ENCODE data around the gene CHTF8. TPM values are rescaled to one million over a fixed set of nuclear protein-coding genes. Genes with fewer than 3 reads are reported as not detected.
A peak's percentile ranks its signal among the peaks of the same experiment; 100 is the strongest.
"Not testable (repeated sequence)": the region's sequence is repeated elsewhere in the genome, so short reads cannot be mapped to it uniquely, and the experiment has no call there.

Gene CHTF8
- total RNA-seq, 2 donors from 2014 or later: 118 to 133 TPM

- Mint-ChIP-seq H3K4me3 (no peak overlapping the region), H3K27me3 (no peaks in the 10 kb centered on the region), H3K4me1 (ENCODE audit: low read depth in 2 of 2) (no peaks in the 10 kb centered on the region), H3K27ac (no peak overlapping the region), H3K9me3 (no peaks in the 10 kb centered on the region), H3K36me3 (peaks cover 32% of the 10 kb centered on the region)
- ATAC-seq (no peak), DNase-seq (ENCODE audit: low spot score) (no peak)
Measured at GRCh38 chr16:69157196-69157595, 24.8 kb upstream of the CHTF8 start.

GRCh38 chr16:69150146-69150865 is 17.9 kb upstream of the CHTF8 start:
- ATAC-seq: peak; percentile 41 to 69
- Mint-ChIP-seq H3K27me3 (no peaks in the 10 kb centered on the region), H3K4me3 (no peak overlapping the region), H3K27ac (no peak overlapping the region), H3K4me1 (ENCODE audit: low read depth in 2 of 2) (peaks cover 0 to 7% of the 10 kb centered on the region in 2 donors), H3K36me3 (peaks cover 14% of the 10 kb centered on the region), H3K9me3 (no peaks in the 10 kb centered on the region)
- DNase-seq (ENCODE audit: low spot score): peak; percentile 77

DNA sequence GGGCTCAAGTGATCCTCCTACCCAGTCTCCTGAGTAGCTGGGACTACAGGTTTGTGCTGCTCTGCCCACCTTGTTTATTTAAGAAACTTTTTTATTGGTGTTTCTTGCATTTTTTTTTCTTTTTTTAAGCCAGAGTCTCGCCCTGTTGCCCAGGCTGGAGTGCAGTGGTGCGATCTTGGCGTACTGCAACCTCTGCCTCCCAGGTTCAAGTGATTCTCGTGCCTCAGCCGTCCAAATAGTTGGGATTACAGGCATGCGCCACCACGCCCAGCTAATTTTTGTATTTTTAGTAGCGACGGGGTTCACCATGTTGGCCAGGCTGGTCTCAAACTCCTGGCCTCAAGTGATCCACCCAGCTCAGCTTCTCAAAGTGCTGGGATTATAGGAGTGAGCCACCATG is 17.2 kb upstream of the CHTF8 start:
- H3K4me3 Mint-ChIP-seq; DNase-seq (ENCODE audit: low spot score); H3K27ac Mint-ChIP-seq; H3K36me3 Mint-ChIP-seq; H3K9me3 Mint-ChIP-seq; H3K4me1 Mint-ChIP-seq (ENCODE audit: low read depth in 2 of 2); H3K27me3 Mint-ChIP-seq; ATAC-seq: not testable (repeated sequence)

- H3K36me3 Mint-ChIP-seq: peaks cover 36% of the 10 kb centered on the region
- no peaks in the 10 kb centered on the region for H3K27me3 Mint-ChIP-seq
- ATAC-seq: no peak
- H3K4me1 Mint-ChIP-seq (ENCODE audit: low read depth in 2 of 2): peaks cover 5 to 7% of the 10 kb centered on the region in 2 donors
- no peak for DNase-seq (ENCODE audit: low spot score)
- no peak overlapping the region for H3K4me3 Mint-ChIP-seq
- H3K9me3 Mint-ChIP-seq: no peaks in the 10 kb centered on the region
- H3K27ac Mint-ChIP-seq: no peak overlapping the region
Measured at GRCh38 chr16:69145658-69146057, 13.3 kb upstream of the CHTF8 start.

GRCh38 chr16:69143116-69143515 is 10.7 kb upstream of the CHTF8 start:
- Mint-ChIP-seq H3K27ac (no peak overlapping the region), H3K27me3 (no peaks in the 10 kb centered on the region), H3K4me1 (ENCODE audit: low read depth in 2 of 2) (peaks cover 3 to 6% of the 10 kb centered on the region in 2 donors), H3K4me3 (no peak overlapping the region), H3K36me3 (peaks cover 41% of the 10 kb centered on the region), H3K9me3 (no peaks in the 10 kb centered on the region)
- ATAC-seq (no peak), DNase-seq (ENCODE audit: low spot score) (no peak)

DNA sequence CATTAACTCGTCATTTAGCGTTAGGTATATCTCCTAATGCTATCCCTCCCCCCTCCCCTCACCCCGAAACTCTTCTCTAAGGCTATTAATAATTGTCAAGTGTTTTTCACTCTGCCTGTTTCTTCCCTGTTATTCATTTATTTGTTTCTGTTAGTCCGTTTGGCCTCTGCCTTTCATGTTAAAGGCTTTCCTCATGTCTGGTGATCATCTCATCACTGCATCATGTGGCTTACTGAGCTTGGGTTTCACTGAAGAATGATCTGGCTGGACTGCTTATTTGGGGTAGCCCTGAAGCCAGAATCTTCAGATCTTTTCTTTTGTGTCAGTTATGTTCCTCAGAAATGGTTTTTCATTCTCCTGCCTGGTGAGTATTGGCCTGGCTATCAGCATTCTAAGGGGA is 9.5 kb upstream of the CHTF8 start:
- H3K4me1 Mint-ChIP-seq (ENCODE audit: low read depth in 2 of 2): peaks cover 5 to 6% of the 10 kb centered on the region in 2 donors
- no peaks in the 10 kb centered on the region for H3K27me3 Mint-ChIP-seq
- no peak overlapping the region for H3K4me3 Mint-ChIP-seq
- peaks cover 50% of the 10 kb centered on the region for H3K36me3 Mint-ChIP-seq
- H3K9me3 Mint-ChIP-seq: no peaks in the 10 kb centered on the region
- no peak for ATAC-seq
- H3K27ac Mint-ChIP-seq: no peak overlapping the region
- DNase-seq (ENCODE audit: low spot score): no peak

DNA sequence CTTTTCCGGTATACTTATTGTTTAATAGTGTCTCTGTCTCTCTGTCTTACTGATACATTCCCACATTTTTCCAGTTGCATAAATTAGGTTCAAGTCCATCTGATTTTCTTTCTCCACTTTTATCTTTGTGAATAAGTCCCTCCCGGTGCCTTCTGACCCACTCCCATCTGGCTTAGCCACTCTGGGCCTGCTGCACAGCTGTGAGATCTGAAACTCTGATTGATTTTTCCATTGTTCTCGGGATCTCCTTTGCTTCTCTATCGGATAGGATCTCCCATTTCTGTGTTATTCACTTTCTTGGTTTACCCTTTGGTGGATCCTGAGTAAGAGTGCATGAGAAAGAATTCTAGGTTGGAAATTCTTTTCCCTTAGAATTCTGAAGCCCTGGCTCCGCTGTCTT is 8.6 kb upstream of the CHTF8 start:
- ATAC-seq: no peak
- Mint-ChIP-seq H3K4me3 (no peak overlapping the region), H3K27me3 (no peaks in the 10 kb centered on the region), H3K4me1 (ENCODE audit: low read depth in 2 of 2) (peaks cover 2 to 6% of the 10 kb centered on the region in 2 donors), H3K9me3 (no peaks in the 10 kb centered on the region), H3K27ac (no peak overlapping the region), H3K36me3 (peaks cover 50% of the 10 kb centered on the region)
- DNase-seq (ENCODE audit: low spot score): no peak

DNA sequence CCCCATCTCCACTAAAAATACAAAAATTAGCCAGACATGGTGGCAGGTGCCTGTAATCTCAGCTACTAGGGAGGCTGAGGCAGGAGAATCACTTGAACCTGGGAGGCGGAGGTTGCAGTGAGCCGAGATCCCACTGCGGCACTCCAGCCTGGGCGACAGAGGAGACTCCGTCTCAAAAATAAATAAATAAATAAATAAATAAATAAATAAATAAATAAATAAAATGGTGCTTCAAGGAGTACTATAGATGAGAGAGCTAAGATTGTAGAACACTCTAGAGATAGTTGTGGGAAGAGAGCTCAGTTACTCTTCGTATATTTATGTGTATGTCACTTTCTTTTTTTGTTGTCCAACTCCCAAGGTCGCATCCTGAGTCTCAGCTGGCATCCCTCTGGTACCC is 7.1 kb upstream of the CHTF8 start:
- ATAC-seq; H3K9me3 Mint-ChIP-seq; H3K4me3 Mint-ChIP-seq; H3K27me3 Mint-ChIP-seq; H3K27ac Mint-ChIP-seq; DNase-seq (ENCODE audit: low spot score): not testable (repeated sequence)
- Mint-ChIP-seq H3K36me3 (peaks cover 54% of the 10 kb centered on the region), H3K4me1 (ENCODE audit: low read depth in 2 of 2) (peaks cover 5 to 13% of the 10 kb centered on the region in 2 donors)

DNA sequence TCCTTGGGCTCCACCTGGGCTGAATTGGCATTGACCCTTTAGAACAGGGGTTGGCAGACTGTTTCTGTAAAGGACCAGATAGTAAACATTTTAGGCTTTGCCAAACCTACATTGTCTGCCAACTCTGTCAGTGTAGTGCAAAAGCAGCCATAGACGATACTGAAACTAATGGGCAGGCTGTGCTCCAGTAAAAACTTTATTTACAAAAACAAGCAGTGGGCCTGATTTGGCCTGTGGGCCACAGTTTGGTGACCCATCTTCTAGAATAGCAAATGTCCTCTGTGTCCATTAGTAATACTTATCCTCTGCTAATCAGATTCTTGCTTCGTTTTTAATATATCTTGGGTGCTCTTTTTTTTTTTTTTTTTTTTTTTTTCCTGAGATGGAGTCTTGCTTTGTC is 6.2 kb upstream of the CHTF8 start:
- ATAC-seq: no peak
- H3K9me3 Mint-ChIP-seq: no peaks in the 10 kb centered on the region
- no peak overlapping the region for H3K27ac Mint-ChIP-seq
- H3K36me3 Mint-ChIP-seq: peaks cover 59% of the 10 kb centered on the region
- no peak for DNase-seq (ENCODE audit: low spot score)
- peaks cover 12 to 20% of the 10 kb centered on the region in 2 donors for H3K4me1 Mint-ChIP-seq (ENCODE audit: low read depth in 2 of 2)
- no peak overlapping the region for H3K4me3 Mint-ChIP-seq
- H3K27me3 Mint-ChIP-seq: no peaks in the 10 kb centered on the region

DNA sequence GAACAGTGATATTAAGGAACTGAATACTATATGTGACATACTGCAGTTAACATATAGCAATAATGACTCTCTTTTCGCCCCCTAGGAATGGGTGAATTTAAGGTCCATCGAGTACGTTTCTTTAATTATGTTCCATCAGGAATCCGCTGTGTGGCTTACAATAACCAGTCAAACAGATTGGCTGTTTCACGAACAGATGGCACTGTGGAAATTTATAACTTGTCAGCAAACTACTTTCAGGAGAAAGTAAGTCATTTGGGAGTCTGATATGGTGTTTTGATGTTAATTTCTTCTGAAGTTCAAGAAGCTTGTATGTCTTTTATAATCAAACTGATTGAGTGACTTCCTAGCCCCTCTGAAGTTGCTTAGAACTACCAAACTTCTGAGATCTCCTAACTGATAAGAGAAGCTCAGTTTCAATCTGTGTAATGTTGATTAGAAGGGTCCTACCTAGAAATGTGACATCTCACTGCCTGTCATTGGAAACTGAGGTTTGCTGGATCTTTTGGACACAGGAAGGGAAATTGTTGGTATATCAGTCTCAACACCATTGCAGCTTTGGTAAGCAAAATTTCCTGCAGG is 1.1 kb upstream of the CHTF8 start:
- Mint-ChIP-seq H3K36me3 (peaks cover 24% of the 10 kb centered on the region), H3K27me3 (no peaks in the 10 kb centered on the region), H3K9me3 (no peaks in the 10 kb centered on the region), H3K4me3 (peak overlapping the region; percentile 92), H3K27ac (peak overlapping the region; percentile 84 to 85), H3K4me1 (ENCODE audit: low read depth in 2 of 2) (peaks cover 32 to 41% of the 10 kb centered on the region in 2 donors)
- ATAC-seq (no peak), DNase-seq (ENCODE audit: low spot score) (no peak)

GRCh38 chr16:69131839-69132423 is 457 bp downstream of the CHTF8 start:
- Mint-ChIP-seq H3K27ac (peak overlapping the region; percentile 84 to 85), H3K4me1 (ENCODE audit: low read depth in 2 of 2) (peaks cover 32 to 42% of the 10 kb centered on the region in 2 donors), H3K9me3 (no peaks in the 10 kb centered on the region), H3K36me3 (peaks cover 19% of the 10 kb centered on the region), H3K27me3 (no peaks in the 10 kb centered on the region), H3K4me3 (peak overlapping the region; percentile 92)
- DNase-seq (ENCODE audit: low spot score) (peak; percentile 87), ATAC-seq (peak; percentile 77 to 83)

DNA sequence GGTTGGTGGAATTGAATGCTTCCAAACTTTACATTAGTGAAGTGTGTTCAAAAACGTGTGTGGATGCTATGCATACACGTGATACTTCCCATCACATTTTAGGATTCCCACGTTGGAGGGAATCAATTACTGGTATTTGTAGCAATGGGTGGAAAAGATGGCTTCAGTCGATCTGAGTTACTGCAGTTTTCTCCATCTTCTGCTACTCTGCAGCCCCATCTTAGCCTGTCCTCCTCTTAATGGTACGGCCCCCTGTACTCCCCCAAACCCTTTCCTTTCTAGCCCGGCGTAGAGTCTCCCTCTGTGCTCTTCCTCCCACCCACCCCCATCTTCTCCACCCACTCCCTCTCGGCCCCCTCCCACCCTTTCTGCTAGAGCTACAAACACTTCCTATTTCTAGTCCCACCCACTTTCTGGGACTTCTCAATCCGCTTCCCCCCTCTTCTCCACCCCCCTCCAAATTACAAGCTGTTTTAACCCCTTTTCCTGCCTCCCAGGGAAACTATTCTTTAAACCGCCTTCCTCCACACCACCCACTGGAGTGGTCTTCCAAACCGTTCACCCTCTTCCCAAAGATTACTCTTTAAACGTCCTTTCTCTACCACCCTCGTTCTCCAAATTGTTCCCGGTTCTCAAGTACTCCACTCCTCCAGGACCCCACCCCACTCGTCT is 1.1 kb downstream of the CHTF8 start:
- Mint-ChIP-seq H3K36me3 (peaks cover 15% of the 10 kb centered on the region), H3K27me3 (no peaks in the 10 kb centered on the region), H3K27ac (peak overlapping the region; percentile 84 to 85), H3K4me3 (peak overlapping the region; percentile 92), H3K9me3 (no peaks in the 10 kb centered on the region), H3K4me1 (ENCODE audit: low read depth in 2 of 2) (peaks cover 32 to 42% of the 10 kb centered on the region in 2 donors)
- DNase-seq (ENCODE audit: low spot score) (no peak), ATAC-seq (no peak)

DNA sequence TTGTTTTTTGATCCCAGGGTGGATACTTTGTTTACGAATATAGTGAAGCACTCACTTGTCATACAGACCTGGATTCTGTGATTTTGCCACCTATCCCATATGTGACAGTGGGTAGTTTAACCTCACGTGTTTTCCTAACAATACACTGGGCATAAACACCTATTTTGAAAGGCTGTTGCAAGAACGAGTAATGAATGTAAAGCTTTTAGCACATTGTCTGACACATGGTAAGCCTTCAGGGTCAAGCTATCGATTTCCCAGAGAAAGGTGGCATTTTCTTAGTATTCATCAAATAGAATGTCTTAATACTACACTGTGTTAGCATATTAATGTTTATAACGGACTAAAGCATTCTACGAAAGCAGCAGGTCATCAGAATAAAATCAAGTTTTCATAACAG is 1.9 kb downstream of the CHTF8 start:
- peak overlapping the region; percentile 84 to 85 for H3K27ac Mint-ChIP-seq
- ATAC-seq: no peak
- H3K4me1 Mint-ChIP-seq (ENCODE audit: low read depth in 2 of 2): peaks cover 32 to 42% of the 10 kb centered on the region in 2 donors

More for the DNA sequence above, 1.9 kb downstream of the CHTF8 start:
- H3K4me3 Mint-ChIP-seq: peak overlapping the region; percentile 92
- H3K36me3 Mint-ChIP-seq: peaks cover 15% of the 10 kb centered on the region
- no peak for DNase-seq (ENCODE audit: low spot score)
- no peaks in the 10 kb centered on the region for H3K27me3 Mint-ChIP-seq
- no peaks in the 10 kb centered on the region for H3K9me3 Mint-ChIP-seq

All from natural killer cell treated with Interleukin-12 subunit alpha and Interleukin-12 subunit beta and Interleukin-15 and Interleukin-18, amount 100 ng/mL, for 72 hours (primary cell).